ENCODE data around the gene PCDHGB1. TPM values are rescaled to one million over a fixed set of nuclear protein-coding genes. Genes with fewer than 3 reads are reported as not detected.
"Not testable (repeated sequence)": the region's sequence is repeated elsewhere in the genome, so short reads cannot be mapped to it uniquely, and the experiment has no call there.

PCDHGB1 gene
- total RNA-seq, 6 donors from 2014 or later: 0.76 to 6.3 (median 1.3) TPM

DNA sequence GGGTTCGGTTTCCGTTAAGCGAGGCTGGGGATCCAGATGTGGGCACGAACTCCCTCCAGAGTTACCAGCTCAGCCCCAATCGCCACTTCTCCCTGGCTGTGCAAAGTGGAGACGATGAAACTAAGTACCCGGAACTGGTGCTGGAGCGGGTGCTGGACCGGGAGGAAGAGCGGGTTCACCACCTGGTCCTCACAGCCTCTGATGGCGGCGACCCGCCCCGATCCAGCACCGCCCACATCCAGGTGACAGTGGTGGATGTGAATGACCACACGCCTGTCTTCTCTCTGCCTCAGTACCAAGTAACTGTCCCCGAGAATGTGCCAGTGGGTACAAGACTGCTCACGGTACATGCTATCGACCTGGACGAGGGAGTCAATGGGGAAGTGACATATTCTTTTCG is 33.4 kb downstream of the PCDHGB1 start:
- no peaks in the 10 kb centered on the region for H3K27me3 ChIP-seq
- ATAC-seq (ENCODE audit: low FRiP score in 2 of 2) (no peak), DNase-seq (no peak)
- no peak overlapping the region for H3K27ac ChIP-seq
- peaks cover 35 to 71% (median 57%) of the 10 kb centered on the region in 4 donors for H3K9me3 ChIP-seq
- no peaks in the 10 kb centered on the region for H3K4me1 ChIP-seq
- H3K36me3 ChIP-seq: no peaks in the 10 kb centered on the region
- no peak overlapping the region for H3K4me3 ChIP-seq
- TF ChIP-seq POLR2AphosphoS5 (IDR thresholded peaks at IDR 0.05): no peak
- TF ChIP-seq POLR2A (IDR thresholded peaks at IDR 0.05): no peak
- TF ChIP-seq EP300 (IDR thresholded peaks at IDR 0.05): no peak
- no peak for TF ChIP-seq CTCF (IDR thresholded peaks at IDR 0.05)
- WGBS, 2 donors: 34 to 35% methylated on average over 18 to 21 of the region's 21 CpGs

DNA sequence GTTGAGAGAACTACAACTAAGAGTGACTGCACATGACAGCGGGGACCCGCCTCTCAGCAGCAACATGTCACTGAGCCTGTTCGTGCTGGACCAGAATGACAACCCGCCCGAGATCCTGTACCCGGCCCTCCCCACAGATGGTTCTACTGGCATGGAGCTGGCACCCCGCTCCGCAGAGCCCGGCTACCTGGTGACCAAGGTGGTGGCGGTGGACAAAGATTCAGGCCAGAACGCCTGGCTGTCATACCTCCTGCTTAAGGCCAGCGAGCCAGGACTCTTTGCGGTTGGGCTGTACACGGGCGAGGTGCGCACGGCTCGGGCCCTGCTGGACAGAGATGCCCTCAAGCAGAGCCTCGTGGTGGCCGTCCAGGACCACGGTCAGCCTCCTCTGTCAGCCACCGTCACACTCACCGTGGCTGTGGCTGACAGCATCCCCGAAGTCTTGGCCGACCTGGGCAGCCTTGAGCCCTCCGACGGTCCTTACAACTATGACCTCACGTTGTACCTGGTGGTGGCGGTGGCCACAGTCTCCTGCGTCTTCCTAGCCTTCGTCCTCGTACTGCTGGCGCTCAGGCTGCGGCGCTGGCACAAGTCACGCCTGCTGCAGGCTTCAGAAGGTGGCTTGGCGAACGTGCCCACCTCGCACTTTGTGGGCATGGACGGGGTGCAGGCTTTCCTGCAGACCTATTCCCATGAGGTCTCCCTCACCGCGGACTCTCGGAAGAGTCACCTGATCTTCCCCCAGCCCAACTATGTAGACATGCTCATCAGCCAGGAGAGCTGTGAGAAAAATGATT is 34.8 kb downstream of the PCDHGB1 start:
- 25 to 56% methylated on average over 9 to 36 of the region's 43 CpGs for WGBS, 2 donors
- H3K4me1 ChIP-seq: no peaks in the 10 kb centered on the region
- no peak overlapping the region for H3K4me3 ChIP-seq
- H3K9me3 ChIP-seq: peaks cover 44 to 82% (median 67%) of the 10 kb centered on the region in 4 donors
- H3K36me3 ChIP-seq: no peaks in the 10 kb centered on the region
- H3K27ac ChIP-seq: no peak overlapping the region
- ATAC-seq (ENCODE audit: low FRiP score in 2 of 2) (no peak), DNase-seq (no peak)
- no peaks in the 10 kb centered on the region for H3K27me3 ChIP-seq
- TF ChIP-seq POLR2A (IDR thresholded peaks at IDR 0.05) (no peak), CTCF (IDR thresholded peaks at IDR 0.05) (no peak), EP300 (IDR thresholded peaks at IDR 0.05) (no peak), POLR2AphosphoS5 (IDR thresholded peaks at IDR 0.05) (no peak)

GRCh38 chr5:141387557-141388311 is 37.8 kb downstream of the PCDHGB1 start, which contains the start of gene PCDHGB4:
Gene PCDHGB4, plus strand, starts transcription at chr5:141387698. Its CDS starts 187 bp downstream, at chr5:141387885.
- Histone ChIP-seq H3K9me3 (peaks cover 41 to 89% (median 78%) of the 10 kb centered on the region in 4 donors), H3K4me3 (peak within 1 kb of the TSS in 1 of 4 donors; percentile 25)
- TF ChIP-seq CTCF (IDR thresholded peaks at IDR 0.05): peak in 5 of 6 experiments; percentile 12 to 28 (median 13)
- DNase-seq, H3K27me3 ChIP-seq, H3K27ac ChIP-seq, H3K36me3 ChIP-seq, H3K4me1 ChIP-seq: not testable (repeated sequence)
- 13 to 19% methylated on average over 16 to 24 of the region's 40 CpGs for WGBS, 2 donors
- peak; percentile 56 to 79 for ATAC-seq (ENCODE audit: low FRiP score in 2 of 2)

GRCh38 chr5:141388661-141389060 is 38.8 kb downstream of the PCDHGB1 start:
- H3K27me3 ChIP-seq: no peaks in the 10 kb centered on the region
- H3K27ac ChIP-seq: no peak overlapping the region
- 44 to 50% methylated on average over 10 of the region's 10 CpGs for WGBS, 2 donors
- no peak overlapping the region for H3K4me3 ChIP-seq
- DNase-seq: no peak
- no peak for TF ChIP-seq POLR2A (IDR thresholded peaks at IDR 0.05)
- no peak for TF ChIP-seq CTCF (IDR thresholded peaks at IDR 0.05)
- H3K36me3 ChIP-seq: no peaks in the 10 kb centered on the region
- ATAC-seq (ENCODE audit: low FRiP score in 2 of 2): no peak
- peaks cover 43 to 89% (median 78%) of the 10 kb centered on the region in 4 donors for H3K9me3 ChIP-seq
- no peaks in the 10 kb centered on the region for H3K4me1 ChIP-seq
